Endothelial cell of umbilical vein (primary cell): ENCODE measurements around the gene IDH1. TPM values are rescaled to one million over a fixed set of nuclear protein-coding genes. Genes with fewer than 3 reads are reported as not detected.

Source experiments
- BruUV-seq: library from RNA; stranded (reverse); fragments of 400-500 nt; replicated peaks from 2 replicates; lab custom pipeline; 2021; lab: Mats Ljungman, UMichigan
- CTCF ChIA-PET: fragments of 300-600, 350-600 bp; sonication (Branson Sonifier 250); formaldehyde crosslinking; loops from one replicate; lab custom pipeline; 2021; ENCODE audit warnings: antibody characterized with exemption, inconsistent platforms; lab: Charles Lee
- POLR2A ChIA-PET: fragments of 300-600, 350-600 bp; sonication (Branson Sonifier 250); formaldehyde crosslinking; loops from one replicate; lab custom pipeline; 2021; ENCODE audit warnings: antibody characterized with exemption, inconsistent platforms; lab: Charles Lee
- DNase-seq: peaks from one replicate; pipeline ENCODE4 v3.0.0-alpha.2; 2011; ENCODE audit warnings: low read depth, low spot score
- FAIRE-seq: peaks from 2 replicates; lab custom pipeline; 2011; peaks lifted over from hg19 to GRCh38; lab: Jason Lieb, UNC
- H2AFZ ChIP-seq: 2 replicates; pipeline ENCODE4 v1.6.0; 2012; ENCODE audit warnings: low read depth, low read length, control low read depth, inconsistent platforms
- H3K27ac ChIP-seq: 2 replicates; pipeline ENCODE4 v1.5.1; 2011; ENCODE audit warnings: low read depth, mild to moderate bottlenecking, control low read depth, low read length, moderate library complexity; ENCODE audit not compliant: insufficient read depth
- H3K27me3 ChIP-seq, 2 experiments: 2 replicates each; pipeline versions ENCODE4 v1.6.0 to v1.6.1; 2011; ENCODE audit warnings: low read length in 2 of 2, mixed read lengths in 1 of 2; ENCODE audit not compliant: control insufficient read depth in 2 of 2, insufficient read depth in 2 of 2
- H3K36me3 ChIP-seq, 2 experiments: 2 replicates in 1 of 2; 3 replicates in 1 of 2; pipeline ENCODE4 v1.5.1; 2011; ENCODE audit warnings: low read length in 2 of 2, mild to moderate bottlenecking in 1 of 2, moderate library complexity in 1 of 2; ENCODE audit not compliant: control insufficient read depth in 2 of 2, insufficient read depth in 2 of 2; ENCODE audit errors: extremely low read depth in 1 of 2
- H3K4me1 ChIP-seq: 3 replicates; pipeline ENCODE4 v1.5.1; 2011; ENCODE audit warnings: mild to moderate bottlenecking, low read length; ENCODE audit not compliant: control insufficient read depth, insufficient read depth; ENCODE audit errors: extremely low read depth
- H3K4me2 ChIP-seq: 2 replicates; pipeline ENCODE4 v1.6.1; 2011; ENCODE audit warnings: low read length, control low read depth, mixed read lengths; ENCODE audit not compliant: insufficient read depth
- H3K4me3 ChIP-seq, 3 experiments: fragments of 200-600 bp in 1 of 3; sonication (generic), shearing (Covaris generic) in 1 of 3; replicated peaks in 1 of 3; 2 replicates each; pipeline ENCODE4 v1.5.1; 2011 to 2016; ENCODE audit warnings: control low read depth in 3 of 3, low read length in 3 of 3, mild to moderate bottlenecking in 2 of 3, inconsistent platforms in 1 of 3, low read depth in 1 of 3, moderate library complexity in 1 of 3; ENCODE audit not compliant: insufficient read depth in 1 of 3
- H3K79me2 ChIP-seq: 2 replicates; pipeline ENCODE4 v1.6.0; 2012; ENCODE audit warnings: low read length, inconsistent platforms; ENCODE audit not compliant: control insufficient read depth, insufficient read depth
- H3K9ac ChIP-seq: replicated peaks from 2 replicates; pipeline ENCODE3; 2011; ENCODE audit warnings: low read length, control low read depth; ENCODE audit not compliant: insufficient read depth; ENCODE audit errors: extremely low read depth
- H3K9me1 ChIP-seq: replicated peaks from 3 replicates; pipeline ENCODE4 v1.6.0; 2011; ENCODE audit warnings: mild to moderate bottlenecking, low read length; ENCODE audit not compliant: control insufficient read depth, insufficient read depth; ENCODE audit errors: extremely low read depth
- H3K9me3 ChIP-seq: replicated peaks from 2 replicates; pipeline ENCODE4 v1.5.1; 2012; ENCODE audit warnings: low read length, inconsistent platforms; ENCODE audit not compliant: control insufficient read depth, insufficient read depth
- H4K20me1 ChIP-seq: replicated peaks from 2 replicates; pipeline ENCODE3; 2011; ENCODE audit warnings: mild to moderate bottlenecking, low read length; ENCODE audit not compliant: control insufficient read depth, insufficient read depth; ENCODE audit errors: extremely low read depth
- CTCF ChIP-seq, 2 donors: IDR thresholded peaks; 1 replicate in 1 of 2; 2 replicates in 1 of 2; pipeline ENCODE4 v1.5.1; 2011; ENCODE audit warnings: low read length in 2 of 2, mild to moderate bottlenecking in 2 of 2, moderate library complexity in 2 of 2, control low read depth in 1 of 2, inconsistent platforms in 1 of 2, low read depth in 1 of 2; ENCODE audit not compliant: insufficient read depth in 1 of 2; ENCODE audit errors: extremely low read depth in 1 of 2
- EZH2 ChIP-seq: IDR thresholded peaks from 2 replicates; pipeline ENCODE4 v1.6.1; 2012; ENCODE audit warnings: borderline replicate concordance, low read depth, mild to moderate bottlenecking, moderate library complexity, low read length, inconsistent platforms; ENCODE audit not compliant: severe bottlenecking
- FOS ChIP-seq: IDR thresholded peaks from 2 replicates; pipeline ENCODE4 v1.6.1; 2011; ENCODE audit warnings: mild to moderate bottlenecking, low read length, moderate library complexity, borderline replicate concordance; ENCODE audit not compliant: insufficient read depth
- GATA2 ChIP-seq: IDR thresholded peaks from 2 replicates; pipeline ENCODE4 v1.7.0; 2011; ENCODE audit warnings: low read depth, mild to moderate bottlenecking, moderate library complexity, mixed read lengths, low read length; ENCODE audit not compliant: insufficient read length, insufficient read depth
- JUN ChIP-seq: IDR thresholded peaks from 2 replicates; pipeline ENCODE4 v1.6.1; 2011; ENCODE audit warnings: borderline replicate concordance, low read depth; ENCODE audit not compliant: insufficient read length, insufficient read depth
- MAX ChIP-seq: IDR thresholded peaks from 2 replicates; pipeline ENCODE4 v1.6.1; 2011; ENCODE audit not compliant: insufficient read depth, insufficient read length
- MYC ChIP-seq: IDR thresholded peaks from one replicate; pipeline ENCODE4 v1.6.1; 2011; ENCODE audit warnings: mild to moderate bottlenecking, low read depth, low read length
- POLR2A ChIP-seq: IDR thresholded peaks from 2 replicates; pipeline ENCODE4 v1.6.1; 2012; ENCODE audit warnings: low read depth, mild to moderate bottlenecking, control low read depth, low read length
- POLR2AphosphoS5 ChIP-seq: IDR thresholded peaks from 2 replicates; pipeline ENCODE4 v1.6.1; 2012; ENCODE audit warnings: low read depth, mild to moderate bottlenecking, control low read depth, low read length, moderate library complexity; ENCODE audit not compliant: insufficient read depth
- dilution Hi-C: fragments of 300-500 bp; cut with MboI; formaldehyde crosslinking; loops from one replicate; pipeline ENCODE4 v1.15.0; 2019; ENCODE audit warnings: low sequenced_read_pairs; ENCODE audit not compliant: extremely low pct_ligation_motif_present
- intact Hi-C: fragments of 100-400 bp; cut with micrococcal nuclease; formaldehyde crosslinking; loops from one replicate; pipeline ENCODE4 v1.10.0; 2022
- polyA plus RNA-seq, 4 experiments: library from polyadenylated mRNA; depleted of rRNA in 3 of 4; stranded (reverse) in 3 of 4; unstranded in 1 of 4; fragments of >200 nt; gene quantifications; 2 replicates each; pipeline versions ENCODE4 v1.2.1 to v1.2.3, GENCODE V29; 2011 to 2012; ENCODE audit warnings: missing spikeins in 1 of 4
- total RNA-seq: library from RNA; stranded (reverse); gene quantifications from 2 replicates; pipeline ENCODE4 v1.2.3, GENCODE V29; 2021

The IDH1 gene
- total and polyA plus RNA-seq, 2 donors (not counting 3 experiments of a cell fraction or from before 2014, with no cell fraction given), result 63.1 to 107 TPM

- Histone ChIP-seq H3K9me3 (no peaks in the 10 kb centered on the region), H4K20me1 (no peaks in the 10 kb centered on the region), H2AFZ (no peak within 1 kb of the TSS), H3K4me2 (no peak within 1 kb of the TSS), H3K9ac (no peak within 1 kb of the TSS), H3K9me1 (no peaks in the 10 kb centered on the region), H3K36me3 (no peaks in the 10 kb centered on the region), H3K4me3 (no peak within 1 kb of the TSS), H3K27ac (no peak within 1 kb of the TSS), H3K4me1 (no peaks in the 10 kb centered on the region), H3K79me2 (no peaks in the 10 kb centered on the region), H3K27me3 (peaks cover 5 to 7% of the 10 kb centered on the region in 2 experiments)
- intact Hi-C loops, result no loop called here
- no TSS peak for BruUV-seq
- dilution Hi-C loops, result no loop called here
- POLR2A ChIA-PET, result no interaction called here
- CTCF ChIA-PET, result no interaction called here
- FAIRE-seq (no peak), DNase-seq (no peak)
- TF ChIP-seq GATA2 (no peak), CTCF (IDR thresholded peaks at IDR 0.05; ENCODE audit: extremely low read depth in 1 of 2, insufficient read depth in 1 of 2, low read depth in 1 of 2, low read length in 2 of 2) (no peak), POLR2AphosphoS5 (no peak), EZH2 (no peak), POLR2A (no peak), FOS (no peak), MAX (no peak), MYC (no peak), JUN (no peak)
These were observed 64.9 kb downstream of the IDH1 start, which contains the start of gene C2orf80 for GRCh38 chr2:208189810-208190503. Gene C2orf80 (minus strand): TSS chr2:208190030. CDS start chr2:208186986, 3,044 bp downstream.
